Mesenchymal stem cell (in vitro differentiated cells and primary cell): ENCODE results near the gene TRPT1.

ENCODE experiments used
- DNase-seq: peaks from one replicate; pipeline ENCODE4 v3.0.0-alpha.2; 2013
- H2AFZ ChIP-seq: one replicate; pipeline ENCODE4 v1.6.1; 2013; ENCODE audit warnings: low read depth, mild to moderate bottlenecking, control low read depth, inconsistent platforms, low read length, moderate library complexity
- H2AK5ac ChIP-seq: 2 replicates; pipeline ENCODE4 v1.6.1; 2013; ENCODE audit warnings: low read length, moderate library complexity, mild to moderate bottlenecking, inconsistent platforms; ENCODE audit not compliant: severe bottlenecking
- H2BK120ac ChIP-seq: one replicate; pipeline ENCODE4 v1.6.1; 2013; ENCODE audit warnings: low read depth, mild to moderate bottlenecking, inconsistent platforms, low read length, moderate library complexity
- H2BK12ac ChIP-seq, 2 experiments: one replicate each; pipeline ENCODE4 v1.6.1; 2013; ENCODE audit warnings: inconsistent platforms in 2 of 2, low read length in 2 of 2, mild to moderate bottlenecking in 2 of 2, moderate library complexity in 2 of 2, control low read depth in 1 of 2
- H2BK15ac ChIP-seq: one replicate; pipeline ENCODE4 v1.6.1; 2013; ENCODE audit warnings: mild to moderate bottlenecking, low read depth, inconsistent platforms; ENCODE audit not compliant: poor library complexity, severe bottlenecking
- H2BK5ac ChIP-seq: 2 replicates; pipeline ENCODE4 v1.6.1; 2013; ENCODE audit warnings: low read depth, mild to moderate bottlenecking, low read length, control low read depth, inconsistent platforms; ENCODE audit not compliant: poor library complexity, severe bottlenecking
- H3K14ac ChIP-seq, 2 experiments: one replicate each; pipeline ENCODE4 v1.6.1; 2013; ENCODE audit warnings: inconsistent platforms in 2 of 2, low read length in 2 of 2, control low read depth in 1 of 2, mild to moderate bottlenecking in 1 of 2, moderate library complexity in 1 of 2
- H3K18ac ChIP-seq, 2 experiments: one replicate each; pipeline ENCODE4 v1.6.1; 2013; ENCODE audit warnings: inconsistent platforms in 2 of 2, low read length in 2 of 2, control low read depth in 1 of 2, low read depth in 1 of 2, mild to moderate bottlenecking in 1 of 2
- H3K23ac ChIP-seq, 2 experiments: one replicate each; pipeline ENCODE4 v1.6.1; 2013; ENCODE audit warnings: inconsistent platforms in 2 of 2, low read length in 2 of 2, mild to moderate bottlenecking in 2 of 2, moderate library complexity in 2 of 2, control low read depth in 1 of 2
- H3K27ac ChIP-seq: 2 replicates; pipeline ENCODE4 v1.5.1; 2013; ENCODE audit warnings: mild to moderate bottlenecking, moderate library complexity, low read length, control low read depth, inconsistent platforms; ENCODE audit not compliant: poor library complexity, severe bottlenecking
- H3K27me3 ChIP-seq, 2 experiments: 2 replicates each; pipeline versions ENCODE4 v1.6.1 to v1.7.0; 2013; ENCODE audit warnings: low read length in 2 of 2, mild to moderate bottlenecking in 2 of 2, moderate library complexity in 2 of 2, control low read depth in 1 of 2, inconsistent platforms in 1 of 2; ENCODE audit not compliant: control insufficient read depth in 1 of 2, insufficient read depth in 1 of 2
- H3K36me3 ChIP-seq, 2 experiments: 2 replicates each; pipeline versions ENCODE4 v1.6.1 to v1.7.0; 2013; ENCODE audit warnings: low read length in 2 of 2, control low read depth in 1 of 2, inconsistent platforms in 1 of 2, low read depth in 1 of 2, mild to moderate bottlenecking in 1 of 2; ENCODE audit not compliant: insufficient read depth in 2 of 2, control insufficient read depth in 1 of 2
- H3K4ac ChIP-seq, 2 experiments: one replicate each; pipeline ENCODE4 v1.6.1; 2013; ENCODE audit warnings: inconsistent platforms in 2 of 2, low read length in 2 of 2, mild to moderate bottlenecking in 2 of 2, moderate library complexity in 2 of 2, control low read depth in 1 of 2, low read depth in 1 of 2
- H3K4me1 ChIP-seq: 2 replicates; pipeline ENCODE4 v1.6.1; 2013; ENCODE audit warnings: low read depth, low read length, control low read depth; ENCODE audit not compliant: control insufficient read depth, insufficient read depth
- H3K4me2 ChIP-seq: 2 replicates; pipeline ENCODE4 v1.6.1; 2013; ENCODE audit warnings: low read length, mild to moderate bottlenecking, inconsistent platforms; ENCODE audit not compliant: poor library complexity, severe bottlenecking
- H3K4me3 ChIP-seq, 2 experiments: 2 replicates each; pipeline versions ENCODE4 v1.5.1 to v1.7.0; 2013; ENCODE audit warnings: low read length in 2 of 2, mild to moderate bottlenecking in 2 of 2, control low read depth in 1 of 2, low read depth in 1 of 2; ENCODE audit not compliant: insufficient read depth in 1 of 2
- H3K79me1 ChIP-seq: replicated peaks from 2 replicates; pipeline ENCODE4 v1.6.1; 2013; ENCODE audit warnings: mild to moderate bottlenecking, control low read depth, low read length, inconsistent platforms; ENCODE audit not compliant: poor library complexity, severe bottlenecking
- H3K9ac ChIP-seq: 2 replicates; pipeline ENCODE4 v1.7.0; 2013; ENCODE audit warnings: mild to moderate bottlenecking, low read length, moderate library complexity
- H3K9me3 ChIP-seq: 2 replicates; pipeline ENCODE4 v1.7.0; 2013; ENCODE audit warnings: mild to moderate bottlenecking, low read length; ENCODE audit not compliant: control insufficient read depth
- H4K8ac ChIP-seq: one replicate; pipeline ENCODE4 v1.6.1; 2013; ENCODE audit warnings: inconsistent platforms, mild to moderate bottlenecking, low read length, moderate library complexity
- H4K91ac ChIP-seq: one replicate; pipeline ENCODE4 v1.6.1; 2013; ENCODE audit warnings: mild to moderate bottlenecking, low read length, inconsistent platforms
- WGBS: methylation state at CpG from one replicate; pipeline ENCODE4 v1.1.7; 2013; ENCODE audit warnings: mixed read lengths; 5-methylcytosine and 5-hydroxymethylcytosine counted together

Gene TRPT1

DNA sequence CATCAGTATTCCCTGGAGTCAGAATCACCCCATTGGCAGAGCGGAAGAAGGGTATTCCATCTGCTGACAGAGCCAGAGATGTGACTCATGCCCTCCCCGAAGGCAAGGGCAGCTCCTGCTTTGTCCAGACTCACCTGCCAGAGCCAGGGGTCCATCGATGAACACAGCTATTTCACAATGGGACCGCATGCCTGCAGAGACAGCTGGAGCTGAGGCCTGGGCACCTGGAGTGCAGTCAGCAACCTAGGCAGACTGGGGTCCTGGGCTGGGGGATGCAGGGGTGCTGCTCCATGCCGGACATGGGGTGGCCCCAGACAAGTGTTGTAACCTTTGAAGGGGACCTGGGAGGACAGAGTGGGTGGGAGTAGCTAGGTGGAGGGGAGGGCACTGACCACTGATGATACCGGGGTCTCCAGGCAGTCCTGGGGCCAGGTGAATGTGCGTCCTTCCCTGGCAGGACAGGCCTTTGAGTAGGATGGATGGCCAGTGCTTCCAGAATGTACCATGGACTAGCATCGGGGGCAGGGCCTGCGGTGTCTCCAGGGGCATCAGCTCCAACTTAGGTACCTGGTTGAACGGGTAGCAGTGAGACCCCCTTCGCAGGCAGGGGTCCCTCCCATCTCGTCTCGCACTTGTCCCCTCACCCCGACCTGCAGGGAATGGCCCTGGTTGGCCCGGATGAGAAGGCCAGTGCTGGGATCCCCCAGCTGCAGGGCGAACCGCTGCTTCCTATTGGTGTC lies 1.7 kb downstream of the TRPT1 start:
- no peaks in the 10 kb centered on the region for H3K27me3 ChIP-seq
- peak overlapping the region; percentile 24 for H2AK5ac ChIP-seq
- no peak overlapping the region for H2BK12ac ChIP-seq
- H3K14ac ChIP-seq, result no peak overlapping the region
- no peak for DNase-seq
- peak overlapping the region; percentile 49 for H4K91ac ChIP-seq
- no peak overlapping the region for H3K4me2 ChIP-seq
- H3K4ac ChIP-seq, result no peak overlapping the region
- H4K8ac ChIP-seq, result no peak overlapping the region
- H2AFZ ChIP-seq, result no peak overlapping the region
- no peak overlapping the region for H2BK5ac ChIP-seq
- no peak overlapping the region for H3K18ac ChIP-seq
- H3K9ac ChIP-seq, result no peak overlapping the region
- peaks cover 47% of the 10 kb centered on the region for H3K4me1 ChIP-seq
- no peak overlapping the region for H3K23ac ChIP-seq
- no peak overlapping the region for H2BK120ac ChIP-seq
- WGBS, result 95% methylated on average over 17 of the region's 17 CpGs
- no peaks in the 10 kb centered on the region for H3K9me3 ChIP-seq
- H3K4me3 ChIP-seq, result peak overlapping the region in 1 of 2 experiments; percentile 14
- peaks cover 23% of the 10 kb centered on the region for H3K79me1 ChIP-seq
- H2BK15ac ChIP-seq, result no peak overlapping the region
- H3K27ac ChIP-seq, result peak overlapping the region; percentile 6
- peaks cover 23 to 40% of the 10 kb centered on the region in 2 experiments for H3K36me3 ChIP-seq

DNA sequence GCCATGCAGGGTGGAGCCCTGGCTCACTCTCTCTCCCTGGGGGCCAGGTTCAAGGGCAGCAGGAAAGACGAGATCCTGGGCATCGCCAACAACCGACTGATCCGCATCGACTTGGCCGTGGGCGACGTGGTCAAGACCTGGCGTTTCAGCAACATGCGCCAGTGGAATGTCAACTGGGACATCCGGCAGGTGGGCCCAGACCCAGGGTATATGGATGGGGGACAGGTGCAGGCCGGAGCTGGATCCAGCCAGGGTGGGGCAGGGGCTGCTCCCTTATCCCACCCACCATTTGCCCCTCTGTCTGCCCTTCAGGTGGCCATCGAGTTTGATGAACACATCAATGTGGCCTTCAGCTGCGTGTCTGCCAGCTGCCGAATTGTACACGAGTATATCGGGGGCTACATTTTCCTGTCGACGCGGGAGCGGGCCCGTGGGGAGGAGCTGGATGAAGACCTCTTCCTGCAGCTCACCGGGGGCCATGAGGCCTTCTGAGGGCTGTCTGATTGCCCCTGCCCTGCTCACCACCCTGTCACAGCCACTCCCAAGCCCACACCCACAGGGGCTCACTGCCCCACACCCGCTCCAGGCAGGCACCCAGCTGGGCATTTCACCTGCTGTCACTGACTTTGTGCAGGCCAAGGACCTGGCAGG lies 2.9 kb downstream of the TRPT1 start:
- Histone ChIP-seq H4K91ac (peak overlapping the region; percentile 22), H3K4me2 (no peak overlapping the region), H2BK5ac (no peak overlapping the region), H3K4me3 (peak overlapping the region in 1 of 2 experiments; percentile 5), H3K27ac (no peak overlapping the region), H2BK120ac (no peak overlapping the region), H3K14ac (no peak overlapping the region), H3K4me1 (peaks cover 43% of the 10 kb centered on the region), H3K9ac (no peak overlapping the region), H2BK15ac (no peak overlapping the region), H2AFZ (no peak overlapping the region), H3K4ac (no peak overlapping the region), H3K27me3 (no peaks in the 10 kb centered on the region), H2BK12ac (no peak overlapping the region), H2AK5ac (peak overlapping the region; percentile 38), H4K8ac (no peak overlapping the region), H3K9me3 (no peaks in the 10 kb centered on the region), H3K36me3 (peaks cover 23 to 41% of the 10 kb centered on the region in 2 experiments), H3K23ac (no peak overlapping the region), H3K79me1 (peaks cover 20% of the 10 kb centered on the region), H3K18ac (no peak overlapping the region)
- no peak for DNase-seq
- WGBS, result 97% methylated on average over 24 of the region's 24 CpGs

DNA sequence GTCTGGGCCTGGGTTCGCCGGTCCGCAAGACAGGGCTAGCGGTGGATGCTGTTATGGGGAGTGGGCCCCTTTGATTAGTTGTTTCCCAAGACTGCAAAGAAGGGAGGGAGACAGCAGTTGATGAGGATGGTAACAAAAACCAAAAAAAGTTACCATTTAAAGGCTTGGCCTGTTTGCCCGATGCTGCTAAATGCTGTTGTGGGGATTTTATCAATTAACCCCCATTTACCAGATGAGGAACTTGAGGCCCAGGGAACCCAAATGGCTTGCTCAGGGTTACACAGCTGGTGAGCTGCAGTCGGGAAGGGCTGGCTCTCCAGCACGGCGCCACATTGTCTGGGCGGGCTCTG lies 3.4 kb downstream of the TRPT1 start:
- H2BK5ac ChIP-seq, result no peak overlapping the region
- DNase-seq, result no peak
- H2AK5ac ChIP-seq, result no peak overlapping the region
- H3K79me1 ChIP-seq, result peaks cover 20% of the 10 kb centered on the region
- H2BK120ac ChIP-seq, result no peak overlapping the region
- H3K27ac ChIP-seq, result no peak overlapping the region
- H3K36me3 ChIP-seq, result peaks cover 23 to 41% of the 10 kb centered on the region in 2 experiments
- H3K18ac ChIP-seq, result no peak overlapping the region
- no peak overlapping the region for H2AFZ ChIP-seq
- H3K9ac ChIP-seq, result no peak overlapping the region
- H4K91ac ChIP-seq, result no peak overlapping the region
- H4K8ac ChIP-seq, result no peak overlapping the region
- H3K14ac ChIP-seq, result no peak overlapping the region
- no peak overlapping the region for H2BK15ac ChIP-seq
- H2BK12ac ChIP-seq, result no peak overlapping the region
- H3K4me3 ChIP-seq, result no peak overlapping the region
- H3K23ac ChIP-seq, result no peak overlapping the region
- H3K4me2 ChIP-seq, result no peak overlapping the region
- no peaks in the 10 kb centered on the region for H3K9me3 ChIP-seq
- no peaks in the 10 kb centered on the region for H3K27me3 ChIP-seq
- H3K4me1 ChIP-seq, result peaks cover 43% of the 10 kb centered on the region
- no peak overlapping the region for H3K4ac ChIP-seq
- WGBS, result 96% methylated on average over 9 of the region's 9 CpGs

DNA sequence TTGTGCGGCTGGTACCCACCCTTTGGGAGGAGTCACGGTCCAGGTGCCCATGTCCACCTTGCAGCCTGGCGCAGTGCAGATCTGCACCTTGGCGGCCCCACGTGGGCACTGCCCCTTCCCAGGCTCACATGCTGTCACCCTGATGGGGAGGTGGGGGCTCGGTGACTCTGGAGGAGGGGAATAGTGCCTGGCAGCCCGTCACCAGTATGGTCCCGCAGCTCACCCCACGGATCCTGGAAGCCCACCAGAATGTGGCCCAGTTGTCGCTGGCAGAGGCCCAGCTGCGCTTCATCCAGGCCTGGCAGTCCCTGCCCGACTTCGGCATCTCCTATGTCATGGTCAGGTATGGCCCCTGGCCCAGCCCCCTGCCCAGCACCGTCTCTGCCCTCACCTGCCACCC lies 5.2 kb downstream of the TRPT1 start:
- Histone ChIP-seq H2BK12ac (no peak overlapping the region), H3K36me3 (peaks cover 23 to 41% of the 10 kb centered on the region in 2 experiments), H3K14ac (no peak overlapping the region), H3K4me2 (no peak overlapping the region), H3K27ac (no peak overlapping the region), H3K4ac (no peak overlapping the region), H2BK15ac (no peak overlapping the region), H2AFZ (no peak overlapping the region), H2AK5ac (no peak overlapping the region), H2BK120ac (no peak overlapping the region), H3K4me1 (peaks cover 30% of the 10 kb centered on the region), H3K9me3 (no peaks in the 10 kb centered on the region), H3K23ac (no peak overlapping the region), H4K8ac (no peak overlapping the region), H3K27me3 (no peaks in the 10 kb centered on the region), H4K91ac (no peak overlapping the region), H3K4me3 (no peak overlapping the region), H2BK5ac (no peak overlapping the region), H3K79me1 (peaks cover 19% of the 10 kb centered on the region), H3K9ac (no peak overlapping the region), H3K18ac (no peak overlapping the region)
- no peak for DNase-seq
- WGBS, result 98% methylated on average over 12 of the region's 14 CpGs
